K562 (cell line): ENCODE results near the gene PFDN4. TPM values are rescaled to one million over a fixed set of nuclear protein-coding genes. Genes with fewer than 3 reads are reported as not detected.

Experiments
- ATAC-seq: fragments of 200-7000 bp; cut with Tn5 transposase; 3 replicates; pipeline ENCODE4 v1.9.1; 2020; ENCODE audit warnings: moderate library complexity
- BruUV-seq: library from RNA; stranded (reverse); fragments of 400-500 nt; replicated peaks from 2 replicates; lab custom pipeline; 2021; lab: Mats Ljungman, UMichigan
- CTCF ChIA-PET: fragments of 300-600 bp; formaldehyde crosslinking; extraction: SDS; loops from one replicate; lab custom pipeline; 2021; ENCODE audit warnings: low intra/inter-chr PET ratio; lab: Yijun Ruan, JAX
- POLR2A ChIA-PET: fragments of 300-600, 350-650 bp; sonication (Branson Sonifier 250); formaldehyde crosslinking; extraction: SDS; loops from one replicate; lab custom pipeline; 2021; ENCODE audit warnings: antibody characterized with exemption, inconsistent platforms; lab: Yijun Ruan, JAX
- DNase-seq, 4 experiments: peaks; one replicate each; pipeline versions ENCODE4 v3.0.0 to v3.0.0-alpha.2; 2011 to 2018; ENCODE audit warnings: low spot score in 3 of 4, mixed read lengths in 3 of 4; ENCODE audit errors: extremely low read depth in 1 of 4
- FAIRE-seq: peaks from 2 replicates; lab custom pipeline; 2011; peaks lifted over from hg19 to GRCh38; lab: Jason Lieb, UNC
- H2AFZ ChIP-seq: 2 replicates; pipeline ENCODE4 v1.6.0; 2011; ENCODE audit warnings: low read depth, low read length, control low read depth, inconsistent platforms
- H3K27ac ChIP-seq: fragments of 200-600 bp; 3 replicates; pipeline ENCODE4 v1.8.0; 2011; ENCODE audit warnings: low read depth, mild to moderate bottlenecking, control low read depth, inconsistent platforms, low read length, moderate library complexity, mixed read lengths; ENCODE audit errors: extremely low read depth
- H3K27me3 ChIP-seq, 2 experiments: fragments of 300-600 bp in 1 of 2; 2 replicates in 1 of 2; 3 replicates in 1 of 2; pipeline versions ENCODE4 v1.6.0 to v1.8.0; 2011; ENCODE audit warnings: inconsistent platforms in 2 of 2, low read length in 2 of 2, mild to moderate bottlenecking in 1 of 2, mixed read lengths in 1 of 2, moderate library complexity in 1 of 2; ENCODE audit not compliant: control insufficient read depth in 2 of 2, insufficient read depth in 2 of 2
- H3K36me3 ChIP-seq: fragments of 300-600 bp; 3 replicates; pipeline ENCODE4 v1.8.0; 2011; ENCODE audit warnings: mild to moderate bottlenecking, low read length, inconsistent platforms; ENCODE audit not compliant: control insufficient read depth, insufficient read depth
- H3K4me1 ChIP-seq, 2 experiments: fragments of 200-600 bp in 1 of 2; replicated peaks in 1 of 2; 2 replicates in 1 of 2; 3 replicates in 1 of 2; pipeline versions ENCODE4 v1.5.1 to v1.8.0; 2011; ENCODE audit warnings: inconsistent platforms in 2 of 2, low read length in 2 of 2, mild to moderate bottlenecking in 1 of 2, mixed read lengths in 1 of 2, moderate library complexity in 1 of 2; ENCODE audit not compliant: control insufficient read depth in 2 of 2, insufficient read depth in 2 of 2
- H3K4me2 ChIP-seq: 2 replicates; pipeline ENCODE4 v1.6.1; 2011; ENCODE audit warnings: low read length, control low read depth, inconsistent platforms, mixed read lengths; ENCODE audit not compliant: insufficient read depth
- H3K4me3 ChIP-seq: fragments of 200-600 bp; sonication (generic), shearing (Covaris generic); 2 replicates; pipeline ENCODE4 v1.5.1; 2016; ENCODE audit warnings: control low read depth, inconsistent platforms
- H3K79me2 ChIP-seq: fragments of 200-600 bp; 3 replicates; pipeline ENCODE4 v1.8.0; 2011; ENCODE audit warnings: low read length, inconsistent platforms; ENCODE audit not compliant: control insufficient read depth, insufficient read depth
- H3K9ac ChIP-seq, 2 experiments: 2 replicates each; pipeline versions ENCODE4 v1.6.0 to v1.6.1; 2011; ENCODE audit warnings: low read depth in 2 of 2, low read length in 2 of 2, control low read depth in 1 of 2, inconsistent platforms in 1 of 2, mild to moderate bottlenecking in 1 of 2, mixed read lengths in 1 of 2; ENCODE audit not compliant: insufficient read depth in 1 of 2
- H3K9me1 ChIP-seq: one replicate; pipeline ENCODE4 v1.6.0; 2011; ENCODE audit warnings: inconsistent platforms, mild to moderate bottlenecking, low read length, moderate library complexity; ENCODE audit not compliant: control insufficient read depth, insufficient read depth
- H3K9me3 ChIP-seq: replicated peaks from 2 replicates; pipeline ENCODE4 v1.5.1; 2011; ENCODE audit warnings: low read depth, low read length, inconsistent platforms; ENCODE audit not compliant: control insufficient read depth, insufficient read depth
- H4K20me1 ChIP-seq: replicated peaks from 2 replicates; pipeline ENCODE4 v1.6.1; 2011; ENCODE audit warnings: low read length, inconsistent platforms, mixed read lengths; ENCODE audit not compliant: control insufficient read depth, insufficient read depth
- EWSR1 ChIP-seq: fragments of 450-650 bp; IDR thresholded peaks from 2 replicates; pipeline ENCODE4 v1.6.1; 2018; ENCODE audit warnings: borderline replicate concordance, mild to moderate bottlenecking, low read depth, moderate library complexity; ENCODE audit not compliant: partially characterized antibody
- MYC ChIP-seq, 2 experiments: fragments of 250-450 bp in 1 of 2; sonication (Bioruptor Pico) in 1 of 2; IDR thresholded peaks; 2 replicates each; pipeline versions ENCODE4 v1.5.1 to v1.6.1; 2012 to 2021; ENCODE audit warnings: low read depth in 2 of 2, borderline replicate concordance in 1 of 2, improper control_type of control experiment in 1 of 2, low read length in 1 of 2, mild to moderate bottlenecking in 1 of 2, moderate library complexity in 1 of 2
- TAF7 ChIP-seq: fragments of 450-650 bp; IDR thresholded peaks from 2 replicates; pipeline ENCODE4 v1.6.1; 2016; ENCODE audit warnings: missing genetic modification characterization, missing compliant biosample characterization
- TFE3 ChIP-seq: fragments of 450-650 bp; formaldehyde crosslinking; IDR thresholded peaks from 2 replicates; pipeline ENCODE4 v1.4.0; 2020; ENCODE audit warnings: mild to moderate bottlenecking, mixed read lengths
- TOE1 ChIP-seq, 2 experiments: fragments of 450-650 bp in 1 of 2; sonication (generic) in 1 of 2; formaldehyde crosslinking in 1 of 2; IDR thresholded peaks; 2 replicates each; pipeline versions ENCODE4 v1.7.1 to v1.8.0; 2016 to 2022; ENCODE audit warnings: borderline replicate concordance in 2 of 2, mild to moderate bottlenecking in 2 of 2, antibody characterized with exemption in 1 of 2, inconsistent platforms in 1 of 2, low read depth in 1 of 2, missing genetic modification reagents in 1 of 2, moderate library complexity in 1 of 2
- U2AF1 ChIP-seq: fragments of 200-400 bp; formaldehyde crosslinking; optimal IDR thresholded peaks from 2 replicates; pipeline ENCODE3; 2017; ENCODE audit warnings: mild to moderate bottlenecking, low read depth, low read length, moderate library complexity
- ZBTB11 ChIP-seq, 3 experiments: fragments of 200-800 bp in 1 of 3; fragments of 250-450 bp in 1 of 3; fragments of 450-650 bp in 1 of 3; sonication (Bioruptor Pico) in 1 of 3; sonication (Bioruptor generic) in 1 of 3; formaldehyde crosslinking in 1 of 3; IDR thresholded peaks; 2 replicates each; pipeline versions ENCODE4 v1.6.1 to v1.8.0; 2016 to 2022; ENCODE audit warnings: mild to moderate bottlenecking in 2 of 3, missing genetic modification characterization in 2 of 3, missing compliant biosample characterization in 1 of 3, moderate library complexity in 1 of 3
- ZNF408 ChIP-seq: fragments of 250-450 bp; sonication (Bioruptor Pico); IDR thresholded peaks from 2 replicates; pipeline ENCODE4 v1.4.0; 2020; ENCODE audit warnings: low read depth, mild to moderate bottlenecking, moderate library complexity
- ZNF551 ChIP-seq: fragments of 250-450 bp; sonication (Bioruptor Pico); IDR thresholded peaks from 2 replicates; pipeline ENCODE4 v1.5.0; 2021; ENCODE audit warnings: mild to moderate bottlenecking, moderate library complexity
- WGBS: fragments of 100-300 bp; shearing (Covaris generic); methylation state at CpG from one replicate; pipeline ENCODE4 v1.1.6; 2016; ENCODE audit warnings: low coverage, mixed read lengths; ENCODE audit not compliant: insufficient coverage; ENCODE audit errors: missing lambda C conversion rate; 5-methylcytosine and 5-hydroxymethylcytosine counted together
- in situ Hi-C: fragments of 300-500 bp; cut with MboI; formaldehyde crosslinking; loops from 4 replicates; pipeline ENCODE4 v1.15.0; 2018; ENCODE audit warnings: inconsistent platforms, mixed read lengths
- intact Hi-C: fragments of 100-400 bp; cut with micrococcal nuclease; formaldehyde crosslinking; loops from 2 replicates; pipeline ENCODE4 v1.14.2; 2022
- polyA plus RNA-seq, 8 experiments: library from polyadenylated mRNA; depleted of rRNA in 4 of 8; stranded (reverse) in 5 of 8; unstranded in 3 of 8; fragments of >200 nt; fragmentation: Nextera tagmentation in 2 of 8; fragmentation: Illumina TruSeq in 1 of 8; extraction: Ambion mirVana in 2 of 8; extraction: Trizol in 1 of 8; gene quantifications; 2 replicates each; pipeline versions ENCODE4 v1.2.1 to v1.2.3, GENCODE V29; 2011 to 2014; ENCODE audit warnings: inconsistent platforms in 1 of 8, missing spikeins in 1 of 8
- total RNA-seq, 7 experiments: library from RNA; depleted of rRNA in 6 of 7; stranded (reverse); fragments of >200 nt in 6 of 7; fragmentation: Illumina TruSeq in 2 of 7; extraction: Trizol in 2 of 7; gene quantifications; 2 replicates each; pipeline versions ENCODE4 v1.2.1 to v1.2.3, GENCODE V29; 2011 to 2021; ENCODE audit warnings: low replicate concordance in 1 of 7

PFDN4 gene
- total and polyA plus RNA-seq, 9 of the 15 experiments (the other 6 are each of a cell fraction or from before 2014, with no cell fraction given): 60.1 to 214 (median 122) TPM

GRCh38 chr20:54188132-54188849 is 19.6 kb upstream of the PFDN4 start:
- Histone ChIP-seq H3K79me2 (no peaks in the 10 kb centered on the region), H3K27me3 (peaks cover 15 to 20% of the 10 kb centered on the region in 2 experiments), H3K4me2 (peak overlapping the region; percentile 12; the same call in 1 of the 2 replicates), H3K36me3 (no peaks in the 10 kb centered on the region), H3K4me1 (no peaks in the 10 kb centered on the region), H2AFZ (peak overlapping the region; percentile 53; the same call in 1 of the 2 replicates), H3K9ac (no peak overlapping the region), H3K4me3 (no peak overlapping the region), H3K27ac (no peak overlapping the region), H3K9me3 (no peaks in the 10 kb centered on the region), H4K20me1 (no peaks in the 10 kb centered on the region), H3K9me1 (no peaks in the 10 kb centered on the region)
- CTCF ChIA-PET: no interaction called here
- in situ Hi-C loops (no loop called here), intact Hi-C loops (no loop called here)
- FAIRE-seq: no peak
- ATAC-seq: peak; percentile 60; the same call in 1 of the 3 replicates
- POLR2A ChIA-PET: interaction anchor here (1.1 kb wide), 1 partner anchor 20 kb away, joined by 4 read pairs; no protein-coding TSS in a partner anchor
- WGBS: 5% methylated on average over 11 of the region's 11 CpGs
- DNase-seq: peak in 3 of 4 experiments; percentile 16 to 35 (median 23)
- no TSS peak for BruUV-seq
- TF ChIP-seq TOE1 (IDR thresholded peaks at IDR 0.05; ENCODE audit: borderline replicate concordance) (0 out of 2 replicates have a peak, but pooled peaks have one; percentile 52), TOE1 (CRISPR knock-in tag; IDR thresholded peaks at IDR 0.05; ENCODE audit: borderline replicate concordance, low read depth) (no peak), ZNF408 (CRISPR knock-in tag) (no peak), MYC (IDR thresholded peaks at IDR 0.05; ENCODE audit: low read depth, low read length) (no peak), MYC (CRISPR knock-in tag; IDR thresholded peaks at IDR 0.05; ENCODE audit: borderline replicate concordance, low read depth) (no peak), TAF7 (tag) (no peak), U2AF1 (no peak), ZNF551 (no peak), EWSR1 (peak; percentile 9), ZBTB11 (CRISPR knock-in tag; IDR thresholded peaks at IDR 0.05) (peak in 1 of 3 experiments; percentile 88; a peak in 2 of 6 replicates), TFE3 (CRISPR knock-in tag) (peak; percentile 90)
